ENCODE results near the gene KLHDC2. TPM values are rescaled to one million over a fixed set of nuclear protein-coding genes. Genes with fewer than 3 reads are reported as not detected.
"Not testable (repeated sequence)": the region's sequence is repeated elsewhere in the genome, so short reads cannot be mapped to it uniquely, and the experiment has no call there.

Gene KLHDC2
- 100 to 1,000 TPM; 133 to 182 (median 176) TPM for polyA plus RNA-seq (ENCODE audit: insufficient read length in 3 of 3)
- long read RNA-seq, donor 1, full-length matches to known transcripts: 42 of 42 reads
- long read RNA-seq, donor 1, partial matches to known transcripts: 0 of 42 reads
- long read RNA-seq, donor 1, other reads (novel, unspliced or antisense): 0 of 42 reads
- long read RNA-seq, donor 2, full-length matches to known transcripts: 36 of 36 reads
- long read RNA-seq, donor 2, partial matches to known transcripts: 0 of 36 reads
- long read RNA-seq, donor 2, other reads (novel, unspliced or antisense): 0 of 36 reads
- long read RNA-seq, donor 3, full-length matches to known transcripts: 69 of 75 reads
- long read RNA-seq, donor 3, partial matches to known transcripts: 6 of 75 reads
- long read RNA-seq, donor 3, other reads (novel, unspliced or antisense): 0 of 75 reads
- long read RNA-seq, donor 4, full-length matches to known transcripts: 28 of 107 reads
- long read RNA-seq, donor 4, partial matches to known transcripts: 47 of 107 reads
- long read RNA-seq, donor 4, other reads (novel, unspliced or antisense): 32 of 107 reads
- long read RNA-seq, donor 5: 0 reads
- long read RNA-seq, donor 6, full-length matches to known transcripts: 38 of 63 reads
- long read RNA-seq, donor 6, partial matches to known transcripts: 25 of 63 reads
- long read RNA-seq, donor 6, other reads (novel, unspliced or antisense): 0 of 63 reads
- long read RNA-seq, donor 7, full-length matches to known transcripts: 41 of 51 reads
- long read RNA-seq, donor 7, partial matches to known transcripts: 10 of 51 reads
- long read RNA-seq, donor 7, other reads (novel, unspliced or antisense): 0 of 51 reads
- long read RNA-seq, donor 8: 0 reads
- long read RNA-seq, donor 9, full-length matches to known transcripts: 39 of 44 reads
- long read RNA-seq, donor 9, partial matches to known transcripts: 0 of 44 reads
- long read RNA-seq, donor 9, other reads (novel, unspliced or antisense): 5 of 44 reads
- long read RNA-seq, donor 10, full-length matches to known transcripts: 50 of 182 reads
- long read RNA-seq, donor 10, partial matches to known transcripts: 132 of 182 reads
- long read RNA-seq, donor 10, other reads (novel, unspliced or antisense): 0 of 182 reads
- long read RNA-seq, donor 11, full-length matches to known transcripts: 23 of 96 reads
- long read RNA-seq, donor 11, partial matches to known transcripts: 67 of 96 reads
- long read RNA-seq, donor 11, other reads (novel, unspliced or antisense): 6 of 96 reads
- long read RNA-seq, donor 12, full-length matches to known transcripts: 17 of 17 reads
- long read RNA-seq, donor 12, partial matches to known transcripts: 0 of 17 reads
- long read RNA-seq, donor 12, other reads (novel, unspliced or antisense): 0 of 17 reads
- long read RNA-seq, donor 13: 0 reads
- long read RNA-seq, donor 14, full-length matches to known transcripts: 46 of 144 reads
- long read RNA-seq, donor 14, partial matches to known transcripts: 98 of 144 reads
- long read RNA-seq, donor 14, other reads (novel, unspliced or antisense): 0 of 144 reads
- long read RNA-seq, donor 15, full-length matches to known transcripts: 20 of 20 reads
- long read RNA-seq, donor 15, partial matches to known transcripts: 0 of 20 reads
- long read RNA-seq, donor 15, other reads (novel, unspliced or antisense): 0 of 20 reads
- long read RNA-seq, donor 16, full-length matches to known transcripts: 93 of 107 reads
- long read RNA-seq, donor 16, partial matches to known transcripts: 6 of 107 reads
- long read RNA-seq, donor 16, other reads (novel, unspliced or antisense): 8 of 107 reads

GRCh38 chr14:49767571-49768300 lies at the start of gene KLHDC2:
Gene KLHDC2, plus strand, starts transcription at chr14:49768153. Its CDS starts 316 bp downstream, at chr14:49768469.
- peak; percentile 60 to 85 (median 81) for DNase-seq (ENCODE audit: extremely low read depth in 1 of 11, low read depth in 9 of 11, low spot score in 4 of 11)

- no peak for DNase-seq (ENCODE audit: extremely low read depth in 1 of 11, low read depth in 9 of 11, low spot score in 4 of 11)
These were observed 47.2 kb upstream of the KLHDC2 start for GRCh38 chr14:49720744-49721143.

- DNase-seq (ENCODE audit: extremely low read depth in 1 of 11, low read depth in 9 of 11, low spot score in 4 of 11): not testable (repeated sequence)
These were observed 46.1 kb upstream of the KLHDC2 start for GRCh38 chr14:49721733-49722435.

GRCh38 chr14:49727171-49727570 lies 40.8 kb upstream of the KLHDC2 start:
- no peak for DNase-seq (ENCODE audit: extremely low read depth in 1 of 11, low read depth in 9 of 11, low spot score in 4 of 11)

GRCh38 chr14:49732896-49733295 lies 35.1 kb upstream of the KLHDC2 start:
- DNase-seq (ENCODE audit: extremely low read depth in 1 of 11, low read depth in 9 of 11, low spot score in 4 of 11): no peak

GRCh38 chr14:49733836-49734235 lies 34.1 kb upstream of the KLHDC2 start:
- no peak for DNase-seq (ENCODE audit: extremely low read depth in 1 of 11, low read depth in 9 of 11, low spot score in 4 of 11)

- not testable (repeated sequence) for DNase-seq (ENCODE audit: extremely low read depth in 1 of 11, low read depth in 9 of 11, low spot score in 4 of 11)
These were observed 32.3 kb upstream of the KLHDC2 start for GRCh38 chr14:49735669-49736068.

- DNase-seq (ENCODE audit: extremely low read depth in 1 of 11, low read depth in 9 of 11, low spot score in 4 of 11): no peak
These were observed 22.8 kb upstream of the KLHDC2 start for GRCh38 chr14:49745191-49745590.

GRCh38 chr14:49746476-49746875 lies 21.5 kb upstream of the KLHDC2 start:
- DNase-seq (ENCODE audit: extremely low read depth in 1 of 11, low read depth in 9 of 11, low spot score in 4 of 11): not testable (repeated sequence)

- no peak for DNase-seq (ENCODE audit: extremely low read depth in 1 of 11, low read depth in 9 of 11, low spot score in 4 of 11)
These were observed 13.3 kb upstream of the KLHDC2 start for GRCh38 chr14:49754570-49755097.

GRCh38 chr14:49755378-49755777 lies 12.6 kb upstream of the KLHDC2 start:
- no peak for DNase-seq (ENCODE audit: extremely low read depth in 1 of 11, low read depth in 9 of 11, low spot score in 4 of 11)

- no peak for DNase-seq (ENCODE audit: extremely low read depth in 1 of 11, low read depth in 9 of 11, low spot score in 4 of 11)
These were observed 6.0 kb upstream of the KLHDC2 start for GRCh38 chr14:49761839-49762551.

- DNase-seq (ENCODE audit: extremely low read depth in 1 of 11, low read depth in 9 of 11, low spot score in 4 of 11): peak in 2 of 11 donors; percentile 8 to 13
These were observed 1.1 kb upstream of the KLHDC2 start for GRCh38 chr14:49766839-49767238.

GRCh38 chr14:49767270-49767570 lies 733 bp upstream of the KLHDC2 start:
- no peak for DNase-seq (ENCODE audit: extremely low read depth in 1 of 11, low read depth in 9 of 11, low spot score in 4 of 11)

- DNase-seq (ENCODE audit: extremely low read depth in 1 of 11, low read depth in 9 of 11, low spot score in 4 of 11): peak in 8 of 11 donors; percentile 32 to 51 (median 42)
These were observed 558 bp downstream of the KLHDC2 start for GRCh38 chr14:49768301-49769121.
